K562 (cell line): ENCODE data around the gene BCL7C. TPM values are rescaled to one million over a fixed set of nuclear protein-coding genes. Genes with fewer than 3 reads are reported as not detected.
A peak's percentile ranks its signal among the peaks of the same experiment; 100 is the strongest.

ENCODE experiments used
- ATAC-seq: fragments of 200-7000 bp; cut with Tn5 transposase; 3 replicates; pipeline ENCODE4 v1.9.1; 2020; ENCODE audit warnings: moderate library complexity
- BruUV-seq: library from RNA; stranded (reverse); fragments of 400-500 nt; replicated peaks from 2 replicates; lab custom pipeline; 2021; lab: Mats Ljungman, UMichigan
- CTCF ChIA-PET: fragments of 300-600 bp; formaldehyde crosslinking; extraction: SDS; loops from one replicate; lab custom pipeline; 2021; ENCODE audit warnings: low intra/inter-chr PET ratio; lab: Yijun Ruan, JAX
- POLR2A ChIA-PET: fragments of 300-600, 350-650 bp; sonication (Branson Sonifier 250); formaldehyde crosslinking; extraction: SDS; loops from one replicate; lab custom pipeline; 2021; ENCODE audit warnings: antibody characterized with exemption, inconsistent platforms; lab: Yijun Ruan, JAX
- DNase-seq, 4 experiments: peaks; one replicate each; pipeline versions ENCODE4 v3.0.0 to v3.0.0-alpha.2; 2011 to 2018; ENCODE audit warnings: low spot score in 3 of 4, mixed read lengths in 3 of 4; ENCODE audit errors: extremely low read depth in 1 of 4
- FAIRE-seq: peaks from 2 replicates; lab custom pipeline; 2011; peaks lifted over from hg19 to GRCh38; lab: Jason Lieb, UNC
- H2AFZ ChIP-seq: 2 replicates; pipeline ENCODE4 v1.6.0; 2011; ENCODE audit warnings: low read depth, low read length, control low read depth, inconsistent platforms
- H3K27ac ChIP-seq: fragments of 200-600 bp; 3 replicates; pipeline ENCODE4 v1.8.0; 2011; ENCODE audit warnings: low read depth, mild to moderate bottlenecking, control low read depth, inconsistent platforms, low read length, moderate library complexity, mixed read lengths; ENCODE audit errors: extremely low read depth
- H3K27me3 ChIP-seq, 2 experiments: fragments of 300-600 bp in 1 of 2; 2 replicates in 1 of 2; 3 replicates in 1 of 2; pipeline versions ENCODE4 v1.6.0 to v1.8.0; 2011; ENCODE audit warnings: inconsistent platforms in 2 of 2, low read length in 2 of 2, mild to moderate bottlenecking in 1 of 2, mixed read lengths in 1 of 2, moderate library complexity in 1 of 2; ENCODE audit not compliant: control insufficient read depth in 2 of 2, insufficient read depth in 2 of 2
- H3K36me3 ChIP-seq: fragments of 300-600 bp; 3 replicates; pipeline ENCODE4 v1.8.0; 2011; ENCODE audit warnings: mild to moderate bottlenecking, low read length, inconsistent platforms; ENCODE audit not compliant: control insufficient read depth, insufficient read depth
- H3K4me1 ChIP-seq, 2 experiments: fragments of 200-600 bp in 1 of 2; replicated peaks in 1 of 2; 2 replicates in 1 of 2; 3 replicates in 1 of 2; pipeline versions ENCODE4 v1.5.1 to v1.8.0; 2011; ENCODE audit warnings: inconsistent platforms in 2 of 2, low read length in 2 of 2, mild to moderate bottlenecking in 1 of 2, mixed read lengths in 1 of 2, moderate library complexity in 1 of 2; ENCODE audit not compliant: control insufficient read depth in 2 of 2, insufficient read depth in 2 of 2
- H3K4me2 ChIP-seq: 2 replicates; pipeline ENCODE4 v1.6.1; 2011; ENCODE audit warnings: low read length, control low read depth, inconsistent platforms, mixed read lengths; ENCODE audit not compliant: insufficient read depth
- H3K4me3 ChIP-seq: fragments of 200-600 bp; sonication (generic), shearing (Covaris generic); 2 replicates; pipeline ENCODE4 v1.5.1; 2016; ENCODE audit warnings: control low read depth, inconsistent platforms
- H3K79me2 ChIP-seq: fragments of 200-600 bp; 3 replicates; pipeline ENCODE4 v1.8.0; 2011; ENCODE audit warnings: low read length, inconsistent platforms; ENCODE audit not compliant: control insufficient read depth, insufficient read depth
- H3K9ac ChIP-seq, 2 experiments: 2 replicates each; pipeline versions ENCODE4 v1.6.0 to v1.6.1; 2011; ENCODE audit warnings: low read depth in 2 of 2, low read length in 2 of 2, control low read depth in 1 of 2, inconsistent platforms in 1 of 2, mild to moderate bottlenecking in 1 of 2, mixed read lengths in 1 of 2; ENCODE audit not compliant: insufficient read depth in 1 of 2
- H3K9me1 ChIP-seq: one replicate; pipeline ENCODE4 v1.6.0; 2011; ENCODE audit warnings: inconsistent platforms, mild to moderate bottlenecking, low read length, moderate library complexity; ENCODE audit not compliant: control insufficient read depth, insufficient read depth
- H3K9me3 ChIP-seq: replicated peaks from 2 replicates; pipeline ENCODE4 v1.5.1; 2011; ENCODE audit warnings: low read depth, low read length, inconsistent platforms; ENCODE audit not compliant: control insufficient read depth, insufficient read depth
- H4K20me1 ChIP-seq: replicated peaks from 2 replicates; pipeline ENCODE4 v1.6.1; 2011; ENCODE audit warnings: low read length, inconsistent platforms, mixed read lengths; ENCODE audit not compliant: control insufficient read depth, insufficient read depth
- HSF4 ChIP-seq: fragments of 250-450 bp; sonication (Bioruptor Pico); IDR thresholded peaks from 2 replicates; pipeline ENCODE4 v2.1.2; 2022; ENCODE audit warnings: mild to moderate bottlenecking, moderate library complexity, borderline replicate concordance
- KDM5B ChIP-seq: fragments of 200-600 bp; sonication (generic); IDR thresholded peaks from 2 replicates; pipeline ENCODE4 v1.6.1; 2012; ENCODE audit warnings: low read depth, mild to moderate bottlenecking, moderate library complexity, low read length, control low read depth, inconsistent platforms; ENCODE audit not compliant: insufficient replicate concordance
- MTA2 ChIP-seq: fragments of 450-650 bp; IDR thresholded peaks from 2 replicates; pipeline ENCODE4 v1.6.1; 2016; ENCODE audit warnings: low read depth
- TCF3 ChIP-seq: sonication (generic); formaldehyde crosslinking; IDR thresholded peaks from 2 replicates; pipeline ENCODE4 v1.4.0; 2020; ENCODE audit warnings: mild to moderate bottlenecking, missing genetic modification reagents
- TEAD4 ChIP-seq, 2 experiments: sonication (generic) in 1 of 2; formaldehyde crosslinking in 1 of 2; IDR thresholded peaks; 2 replicates each; pipeline versions ENCODE4 v1.6.1 to v1.8.0; 2012 to 2022; ENCODE audit warnings: borderline replicate concordance in 1 of 2, inconsistent platforms in 1 of 2, low read length in 1 of 2, mild to moderate bottlenecking in 1 of 2, missing genetic modification reagents in 1 of 2
- ZBTB1 ChIP-seq: sonication (generic); formaldehyde crosslinking; IDR thresholded peaks from 2 replicates; pipeline ENCODE4 v1.8.1; 2023; ENCODE audit warnings: missing genetic modification reagents, low read depth, mild to moderate bottlenecking, borderline replicate concordance
- ZC3H4 ChIP-seq: sonication (generic); formaldehyde crosslinking; IDR thresholded peaks from 2 replicates; pipeline ENCODE4 v1.9.0; 2021; ENCODE audit warnings: missing genetic modification reagents, borderline replicate concordance
- ZNF12 ChIP-seq: sonication (generic); formaldehyde crosslinking; IDR thresholded peaks from 2 replicates; pipeline ENCODE4 v1.4.0; 2020; ENCODE audit warnings: mild to moderate bottlenecking, missing genetic modification reagents
- ZNF263 ChIP-seq: sonication (generic); formaldehyde crosslinking; IDR thresholded peaks from 2 replicates; pipeline ENCODE4 v1.8.0; 2022; ENCODE audit warnings: mild to moderate bottlenecking, missing genetic modification reagents, borderline replicate concordance
- ZNF324 ChIP-seq: fragments of 250-450 bp; sonication (Bioruptor Pico); IDR thresholded peaks from 2 replicates; pipeline ENCODE4 v1.4.0; 2020; ENCODE audit warnings: mild to moderate bottlenecking
- WGBS: fragments of 100-300 bp; shearing (Covaris generic); methylation state at CpG from one replicate; pipeline ENCODE4 v1.1.6; 2016; ENCODE audit warnings: low coverage, mixed read lengths; ENCODE audit not compliant: insufficient coverage; ENCODE audit errors: missing lambda C conversion rate; 5-methylcytosine and 5-hydroxymethylcytosine counted together
- in situ Hi-C: fragments of 300-500 bp; cut with MboI; formaldehyde crosslinking; loops from 4 replicates; pipeline ENCODE4 v1.15.0; 2018; ENCODE audit warnings: inconsistent platforms, mixed read lengths
- intact Hi-C: fragments of 100-400 bp; cut with micrococcal nuclease; formaldehyde crosslinking; loops from 2 replicates; pipeline ENCODE4 v1.14.2; 2022
- polyA plus RNA-seq, 8 experiments: library from polyadenylated mRNA; depleted of rRNA in 4 of 8; stranded (reverse) in 5 of 8; unstranded in 3 of 8; fragments of >200 nt; fragmentation: Nextera tagmentation in 2 of 8; fragmentation: Illumina TruSeq in 1 of 8; extraction: Ambion mirVana in 2 of 8; extraction: Trizol in 1 of 8; gene quantifications; 2 replicates each; pipeline versions ENCODE4 v1.2.1 to v1.2.3, GENCODE V29; 2011 to 2014; ENCODE audit warnings: inconsistent platforms in 1 of 8, missing spikeins in 1 of 8
- total RNA-seq, 7 experiments: library from RNA; depleted of rRNA in 6 of 7; stranded (reverse); fragments of >200 nt in 6 of 7; fragmentation: Illumina TruSeq in 2 of 7; extraction: Trizol in 2 of 7; gene quantifications; 2 replicates each; pipeline versions ENCODE4 v1.2.1 to v1.2.3, GENCODE V29; 2011 to 2021; ENCODE audit warnings: low replicate concordance in 1 of 7

Gene BCL7C
- total and polyA plus RNA-seq, 9 of the 15 experiments (the other 6 are each of a cell fraction or from before 2014, with no cell fraction given) = 1.7 to 85.8 (median 19.6) TPM

DNA sequence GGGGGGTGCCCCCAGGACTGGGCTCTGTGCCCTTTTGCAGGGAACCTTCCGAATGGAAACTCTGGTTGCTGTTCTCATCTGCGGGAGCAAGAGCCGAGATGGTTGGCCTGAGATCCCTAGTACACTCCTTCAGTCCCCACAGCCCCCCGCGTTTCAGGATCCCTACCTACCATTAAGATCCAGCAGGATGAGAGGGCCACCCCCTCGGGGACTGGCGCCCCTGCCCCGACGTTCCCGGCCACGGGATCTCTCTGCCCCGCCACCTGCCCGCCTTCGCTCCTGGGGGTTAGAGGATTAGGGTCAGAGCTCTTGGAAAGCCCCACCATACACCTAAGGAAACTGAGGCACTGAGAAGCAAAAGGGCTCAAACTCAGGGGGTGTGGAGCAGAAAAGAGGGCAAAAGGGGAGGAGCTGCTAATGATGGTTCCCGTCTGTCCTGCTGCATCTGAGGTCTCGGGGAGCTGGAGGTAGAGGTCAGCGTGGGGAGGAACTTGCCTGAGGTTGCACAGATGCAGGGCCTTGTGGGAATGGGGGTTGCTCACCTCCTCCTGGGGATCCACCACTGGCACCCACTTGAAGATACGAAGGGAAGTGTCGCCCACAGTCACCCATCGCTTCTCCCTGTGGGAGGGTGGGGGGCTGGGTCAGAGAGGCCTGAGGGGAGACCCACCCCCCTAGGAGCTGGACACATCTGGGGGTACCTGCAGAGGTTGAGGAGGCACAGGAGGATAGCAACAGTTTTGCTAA is 1.0 kb downstream of the BCL7C start:
- H3K9me3 ChIP-seq = no peaks in the 10 kb centered on the region
- H3K79me2 ChIP-seq = peaks cover 22% of the 10 kb centered on the region
- H3K36me3 ChIP-seq = peaks cover 38% of the 10 kb centered on the region; the same call in 2 of the 3 replicates
- peak overlapping the region; percentile 90 for H3K27ac ChIP-seq
- CTCF ChIA-PET = no interaction called here
- TF ChIP-seq ZBTB1 (CRISPR knock-in tag) = no peak
- TF ChIP-seq KDM5B = no peak
- TF ChIP-seq ZNF324 (CRISPR knock-in tag) = no peak
- 0 out of 2 replicates have a peak, but pooled peaks have one; percentile 8 for TF ChIP-seq ZC3H4 (CRISPR knock-in tag)
- TF ChIP-seq TCF3 (CRISPR knock-in tag) = no peak
- TF ChIP-seq MTA2 = no peak
- no peak for TF ChIP-seq ZNF263
- 0 out of 2 replicates have a peak, but pooled peaks have one; percentile 26 for TF ChIP-seq HSF4 (CRISPR knock-in tag)
- no peak for TF ChIP-seq TEAD4 (IDR thresholded peaks at IDR 0.05; ENCODE audit: low read length)
- 0 out of 2 replicates have a peak, but pooled peaks have one; percentile 17 for TF ChIP-seq TEAD4 (CRISPR knock-in tag; IDR thresholded peaks at IDR 0.05; ENCODE audit: borderline replicate concordance)
- TF ChIP-seq ZNF12 (CRISPR knock-in tag) = 0 out of 2 replicates have a peak, but pooled peaks have one; percentile 16
- TF ChIP-seq, all 486 proteins: peak for 4
- Histone ChIP-seq H3K4me2 (peak overlapping the region; percentile 91), H2AFZ (peak overlapping the region; percentile 90; the same call in 1 of the 2 replicates), H3K4me3 (peak overlapping the region; percentile 67), H4K20me1 (no peaks in the 10 kb centered on the region), H3K27me3 (no peaks in the 10 kb centered on the region), H3K4me1 (peaks cover 35 to 49% of the 10 kb centered on the region in 2 experiments), H3K9ac (peak overlapping the region; percentile 87 to 100), H3K9me1 (no peaks in the 10 kb centered on the region)
- intact Hi-C loops = no loop called here
- DNase-seq (no peak), FAIRE-seq (no peak), ATAC-seq (no peak)
- POLR2A ChIA-PET = interaction anchor here (0.6 to 1.6 kb wide), 4 partner anchors 12 to 18 kb away, joined by 3 to 12 read pairs (median 5); no protein-coding TSS in a partner anchor
- BruUV-seq = TSS peak; percentile 48
- in situ Hi-C loops = no loop called here
- 76% methylated on average over 14 of the region's 20 CpGs for WGBS
